Right lobe of liver (tissue), 4 donors: ENCODE results near the gene HK1.

ENCODE experiments used
- POLR2A ChIP-seq: fragments of 450-650 bp; IDR thresholded peaks from one replicate; pipeline ENCODE4 v1.6.1; 2017; ENCODE audit warnings: antibody characterized with exemption, mild to moderate bottlenecking
- TF ChIP-seq, protein P1 (sequence below), 4 donors: fragments of 200-600 bp in 3 of 4; fragments of 450-650 bp in 1 of 4; IDR thresholded peaks; one replicate each; pipeline versions ENCODE4 v1.5.1 to v1.8.0; 2016 to 2022; ENCODE audit warnings: antibody characterized with exemption in 4 of 4, mild to moderate bottlenecking in 2 of 4
- donor health status: DM: no; HTN: no; CAD: no.
- donor health status: DM: no; HTN: no; CAD: no.
- donor health status: DM: no; HTN: yes; CAD: no.

DNA sequence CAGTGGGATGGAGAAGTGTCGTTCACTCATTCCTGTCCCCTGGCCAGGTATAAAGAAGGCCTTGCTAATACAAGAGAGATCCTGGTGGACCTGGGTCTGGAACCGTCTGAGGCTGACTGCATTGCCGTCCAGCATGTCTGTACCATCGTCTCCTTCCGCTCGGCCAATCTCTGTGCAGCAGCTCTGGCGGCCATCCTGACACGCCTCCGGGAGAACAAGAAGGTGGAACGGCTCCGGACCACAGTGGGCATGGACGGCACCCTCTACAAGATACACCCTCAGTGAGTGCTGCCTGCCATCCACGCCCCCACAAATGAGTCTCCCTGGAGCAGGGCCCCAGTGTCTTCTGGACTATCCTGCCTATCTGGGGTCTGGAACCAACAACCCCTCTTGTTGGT, 31.0 kb upstream of the HK1 start:
- TF ChIP-seq, protein P1, sequence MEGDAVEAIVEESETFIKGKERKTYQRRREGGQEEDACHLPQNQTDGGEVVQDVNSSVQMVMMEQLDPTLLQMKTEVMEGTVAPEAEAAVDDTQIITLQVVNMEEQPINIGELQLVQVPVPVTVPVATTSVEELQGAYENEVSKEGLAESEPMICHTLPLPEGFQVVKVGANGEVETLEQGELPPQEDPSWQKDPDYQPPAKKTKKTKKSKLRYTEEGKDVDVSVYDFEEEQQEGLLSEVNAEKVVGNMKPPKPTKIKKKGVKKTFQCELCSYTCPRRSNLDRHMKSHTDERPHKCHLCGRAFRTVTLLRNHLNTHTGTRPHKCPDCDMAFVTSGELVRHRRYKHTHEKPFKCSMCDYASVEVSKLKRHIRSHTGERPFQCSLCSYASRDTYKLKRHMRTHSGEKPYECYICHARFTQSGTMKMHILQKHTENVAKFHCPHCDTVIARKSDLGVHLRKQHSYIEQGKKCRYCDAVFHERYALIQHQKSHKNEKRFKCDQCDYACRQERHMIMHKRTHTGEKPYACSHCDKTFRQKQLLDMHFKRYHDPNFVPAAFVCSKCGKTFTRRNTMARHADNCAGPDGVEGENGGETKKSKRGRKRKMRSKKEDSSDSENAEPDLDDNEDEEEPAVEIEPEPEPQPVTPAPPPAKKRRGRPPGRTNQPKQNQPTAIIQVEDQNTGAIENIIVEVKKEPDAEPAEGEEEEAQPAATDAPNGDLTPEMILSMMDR (IDR thresholded peaks at IDR 0.05): no peak
- no peak for TF ChIP-seq POLR2A
